ENCODE data around the gene INTS6L. TPM values are rescaled to one million over a fixed set of nuclear protein-coding genes. Genes with fewer than 3 reads are reported as not detected.

The INTS6L gene, protein sequence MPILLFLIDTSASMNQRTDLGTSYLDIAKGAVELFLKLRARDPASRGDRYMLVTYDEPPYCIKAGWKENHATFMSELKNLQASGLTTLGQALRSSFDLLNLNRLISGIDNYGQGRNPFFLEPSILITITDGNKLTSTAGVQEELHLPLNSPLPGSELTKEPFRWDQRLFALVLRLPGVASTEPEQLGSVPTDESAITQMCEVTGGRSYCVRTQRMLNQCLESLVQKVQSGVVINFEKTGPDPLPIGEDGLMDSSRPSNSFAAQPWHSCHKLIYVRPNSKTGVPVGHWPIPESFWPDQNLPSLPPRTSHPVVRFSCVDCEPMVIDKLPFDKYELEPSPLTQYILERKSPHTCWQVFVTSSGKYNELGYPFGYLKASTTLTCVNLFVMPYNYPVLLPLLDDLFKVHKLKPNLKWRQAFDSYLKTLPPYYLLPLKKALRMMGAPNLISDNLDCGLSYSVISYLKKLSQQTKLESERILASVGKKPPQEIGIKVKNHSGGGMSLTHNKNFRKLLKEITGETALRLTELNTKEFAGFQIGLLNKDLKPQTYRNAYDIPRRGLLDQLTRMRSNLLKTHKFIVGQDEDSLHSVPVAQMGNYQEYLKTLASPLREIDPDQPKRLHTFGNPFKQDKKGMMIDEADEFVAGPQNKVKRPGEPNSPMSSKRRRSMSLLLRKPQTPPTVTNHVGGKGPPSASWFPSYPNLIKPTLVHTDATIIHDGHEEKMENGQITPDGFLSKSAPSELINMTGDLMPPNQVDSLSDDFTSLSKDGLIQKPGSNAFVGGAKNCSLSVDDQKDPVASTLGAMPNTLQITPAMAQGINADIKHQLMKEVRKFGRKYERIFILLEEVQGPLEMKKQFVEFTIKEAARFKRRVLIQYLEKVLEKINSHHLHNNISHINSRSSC
- total RNA-seq: 10.5 TPM

DNA sequence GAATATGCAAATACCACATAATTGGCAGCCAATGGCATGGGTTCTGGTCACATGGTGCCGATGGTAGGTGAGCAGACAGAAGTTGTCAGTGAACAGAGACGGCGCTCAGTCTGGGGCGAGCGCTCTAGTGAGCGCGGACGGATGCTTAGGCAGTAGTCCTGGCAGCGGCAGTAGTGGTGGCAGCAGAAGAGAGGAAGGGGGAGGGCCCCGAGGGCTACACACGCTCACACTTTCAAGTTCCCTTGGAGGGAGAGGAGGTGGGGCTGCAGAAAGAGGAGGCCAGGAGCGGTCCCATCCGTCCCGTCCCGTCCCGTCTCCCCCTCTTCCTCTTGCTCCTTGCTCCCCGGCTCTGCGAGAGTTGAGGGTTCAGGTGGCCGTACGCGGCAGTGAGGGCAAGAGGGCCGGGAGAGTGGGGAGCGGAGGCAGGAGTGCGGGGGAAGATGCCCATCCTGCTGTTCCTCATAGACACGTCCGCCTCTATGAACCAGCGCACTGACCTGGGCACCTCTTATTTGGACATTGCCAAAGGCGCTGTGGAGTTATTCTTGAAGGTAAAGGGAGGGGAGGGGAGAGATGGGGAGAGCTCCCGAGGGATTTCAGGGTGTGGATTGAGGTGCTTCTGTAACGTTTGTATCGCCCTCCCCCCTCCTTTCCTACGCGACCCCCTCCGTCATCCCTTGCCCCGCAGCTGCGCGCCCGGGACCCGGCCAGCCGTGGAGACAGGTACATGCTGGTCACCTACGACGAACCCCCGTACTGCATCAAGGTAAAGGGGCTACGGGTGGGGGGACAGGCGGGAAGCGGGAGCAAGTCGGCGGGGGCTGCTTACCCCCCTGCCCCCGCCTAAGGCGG lies at the start of gene INTS6L:
INTS6L (plus strand) TSS at position 108 of the 852 bp plus-strand sequence; CDS start at position 441, 333 bp downstream.
- peak; percentile 91 for DNase-seq (ENCODE audit: low spot score)

DNA sequence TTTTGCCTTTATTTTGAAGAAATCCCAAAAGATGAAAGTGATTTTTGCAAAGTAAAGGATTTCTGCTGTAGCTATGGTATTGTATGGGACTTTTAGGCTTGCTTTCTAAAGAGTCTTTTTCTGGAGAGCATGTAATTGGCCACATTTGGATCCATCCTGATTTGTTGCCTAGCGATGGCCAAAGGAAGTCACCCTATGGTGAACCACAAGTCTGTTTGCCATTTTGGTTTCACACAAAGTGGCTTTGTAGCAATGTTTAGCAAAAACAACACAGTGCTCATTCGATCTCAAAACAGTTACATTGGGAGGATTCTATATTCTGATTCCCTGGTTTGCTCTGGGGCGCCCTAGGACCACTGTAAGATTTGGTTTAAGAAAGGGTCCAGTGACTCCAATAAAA lies 44.1 kb upstream of the INTS6L start:
- DNase-seq (ENCODE audit: low spot score): no peak

DNA sequence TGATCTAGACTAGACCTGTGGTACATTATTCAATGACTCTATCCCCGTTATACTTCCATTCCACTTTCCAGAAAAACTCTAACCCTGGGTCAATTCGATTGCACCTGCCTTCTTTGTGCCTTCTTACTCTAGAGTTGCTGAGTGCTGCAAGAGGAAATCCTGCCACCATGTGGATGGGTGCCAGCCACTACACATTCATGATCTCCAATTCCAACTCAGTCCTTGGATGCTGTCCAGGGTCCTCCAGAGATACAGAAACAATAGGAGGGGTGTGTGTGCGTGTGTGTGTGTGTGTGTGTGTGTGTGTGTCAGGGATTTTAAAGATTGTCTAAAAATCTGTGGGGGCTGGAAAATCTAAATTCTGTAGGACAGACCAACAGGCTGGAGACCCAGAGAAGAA lies 42.9 kb upstream of the INTS6L start:
- peak; percentile 80 for DNase-seq (ENCODE audit: low spot score)

DNA sequence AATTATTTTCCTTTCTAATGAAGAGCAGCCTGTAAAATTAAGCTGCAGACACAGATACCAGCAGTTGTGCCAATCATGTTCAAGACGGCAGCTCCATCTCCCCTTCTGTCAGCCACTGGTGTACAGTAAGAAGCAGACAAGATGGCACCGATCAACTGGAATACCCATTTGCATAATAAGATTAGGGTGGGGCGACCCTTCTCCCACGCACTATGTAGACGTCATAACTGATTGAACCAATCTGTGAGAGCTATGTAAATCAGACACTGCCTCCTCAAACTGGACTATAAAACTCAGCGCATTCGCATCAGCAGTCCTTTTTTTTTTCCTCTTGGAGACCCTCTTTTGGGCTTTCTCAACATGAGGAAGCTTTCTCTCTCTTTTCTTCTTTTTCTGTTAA lies 40.4 kb upstream of the INTS6L start:
- DNase-seq (ENCODE audit: low spot score): no peak

DNA sequence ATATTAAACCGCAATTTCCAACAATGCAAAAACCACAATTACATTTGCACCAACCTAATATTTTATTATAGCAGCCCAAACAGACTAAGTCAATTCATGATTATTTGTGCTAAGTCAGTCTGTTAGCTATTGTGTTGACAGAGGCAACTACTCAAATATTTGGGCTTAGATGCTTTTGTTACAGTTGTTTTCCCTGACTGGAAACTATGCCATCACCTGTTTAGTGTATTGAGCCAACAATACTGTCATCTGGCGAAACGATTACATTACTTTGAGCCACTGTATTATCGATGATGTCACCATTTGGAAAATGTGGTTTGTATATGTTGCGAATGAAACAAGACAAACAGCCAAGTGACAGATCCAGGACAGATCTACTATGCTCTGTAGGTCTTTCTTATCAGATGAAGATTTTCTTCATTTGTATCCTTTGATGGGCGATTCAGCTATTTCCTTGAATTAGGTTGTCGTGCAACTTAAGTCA lies 38.7 kb upstream of the INTS6L start:
- no peak for DNase-seq (ENCODE audit: low spot score)

DNA sequence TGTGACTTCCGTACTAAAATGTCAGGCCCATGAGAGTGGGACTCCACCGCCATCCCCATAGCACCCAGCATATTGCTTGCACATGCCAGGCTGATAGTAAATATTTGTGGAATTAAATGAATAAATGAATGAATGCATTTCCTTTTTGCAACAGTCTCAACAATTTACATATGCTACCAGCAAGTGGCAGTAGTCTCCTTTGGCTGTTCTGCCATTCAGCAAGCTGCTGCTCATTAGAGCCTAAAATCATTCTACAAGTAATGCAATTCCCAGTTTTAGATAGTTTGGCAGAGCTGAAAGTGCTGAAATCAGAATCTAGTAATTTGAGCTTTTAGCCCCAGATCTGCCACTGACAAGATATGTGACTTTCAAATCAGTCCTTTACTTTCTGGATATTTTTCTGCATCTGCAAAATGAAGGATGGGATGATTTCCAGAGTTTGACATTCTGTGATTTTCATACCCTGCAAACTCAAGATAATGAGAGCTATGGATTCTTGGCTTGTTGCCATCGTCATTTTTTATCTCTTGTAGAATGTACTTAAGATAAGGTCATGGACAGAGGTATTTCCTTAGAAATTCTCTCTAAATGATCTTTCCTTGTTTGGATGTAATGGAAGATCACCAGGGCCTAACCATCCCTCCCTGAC lies 35.7 kb upstream of the INTS6L start:
- peak; percentile 20 for DNase-seq (ENCODE audit: low spot score)

DNA sequence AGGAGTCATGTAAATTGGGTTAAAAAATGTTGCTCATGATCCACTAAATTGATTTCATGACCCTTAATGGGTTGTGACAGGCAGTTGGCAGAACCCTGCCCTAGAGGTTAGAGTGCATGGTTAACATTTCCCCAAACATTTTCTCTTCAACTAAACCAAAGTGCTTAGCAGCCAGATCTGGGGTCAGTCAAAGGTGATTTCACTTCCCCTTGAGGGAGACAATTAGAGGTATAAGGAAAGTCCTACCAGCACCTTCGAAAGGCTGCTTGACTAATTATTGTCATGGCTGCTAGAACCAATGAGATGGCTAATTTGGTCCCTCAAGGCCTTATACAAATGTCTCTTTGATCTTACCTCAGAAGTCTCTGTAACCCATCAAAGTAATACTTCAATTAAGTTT lies 30.9 kb upstream of the INTS6L start:
- DNase-seq (ENCODE audit: low spot score): no peak

DNA sequence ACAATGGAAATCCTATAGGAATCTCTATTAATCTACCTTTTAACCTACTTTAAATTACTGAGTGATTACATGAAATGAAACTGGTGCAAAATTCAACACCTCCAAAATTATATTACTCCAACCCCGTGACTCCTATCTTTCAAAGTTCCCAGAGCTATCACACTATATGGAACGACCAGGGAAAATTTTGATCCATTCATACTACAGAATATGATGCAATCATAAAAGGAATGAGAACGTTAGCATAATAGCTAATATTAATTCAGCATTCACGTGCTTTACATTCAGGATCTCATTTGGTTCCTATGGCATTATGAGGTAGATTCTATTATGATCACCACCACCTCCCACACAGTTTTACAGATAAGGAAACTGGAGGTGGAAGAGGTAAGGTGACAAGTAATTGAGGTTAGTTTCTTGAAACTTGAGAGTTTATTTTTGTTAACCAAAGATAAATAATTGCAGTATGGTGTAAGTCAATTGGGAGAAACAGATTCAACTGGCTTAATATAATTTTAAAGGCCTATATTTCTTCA lies 29.4 kb upstream of the INTS6L start:
- no peak for DNase-seq (ENCODE audit: low spot score)

DNA sequence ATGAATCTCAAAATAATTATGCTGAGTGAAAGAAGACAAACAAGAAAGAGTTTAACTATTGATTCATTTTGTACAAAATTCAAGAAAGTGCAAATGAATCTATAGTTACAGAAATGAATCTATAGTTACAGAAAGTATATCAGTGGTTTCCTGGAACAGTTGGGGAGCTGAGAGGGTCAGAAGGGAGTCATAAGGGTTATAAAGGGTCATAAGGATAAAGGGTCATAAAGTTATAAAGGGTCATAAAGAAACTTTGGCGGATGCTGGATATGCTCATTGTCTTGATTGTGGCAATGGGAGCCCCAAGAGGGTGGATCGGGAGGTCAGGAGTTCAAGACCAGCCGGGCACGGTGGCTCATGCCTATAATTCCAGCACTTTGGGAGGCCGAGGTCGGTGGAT lies 26.0 kb upstream of the INTS6L start:
- no peak for DNase-seq (ENCODE audit: low spot score)

DNA sequence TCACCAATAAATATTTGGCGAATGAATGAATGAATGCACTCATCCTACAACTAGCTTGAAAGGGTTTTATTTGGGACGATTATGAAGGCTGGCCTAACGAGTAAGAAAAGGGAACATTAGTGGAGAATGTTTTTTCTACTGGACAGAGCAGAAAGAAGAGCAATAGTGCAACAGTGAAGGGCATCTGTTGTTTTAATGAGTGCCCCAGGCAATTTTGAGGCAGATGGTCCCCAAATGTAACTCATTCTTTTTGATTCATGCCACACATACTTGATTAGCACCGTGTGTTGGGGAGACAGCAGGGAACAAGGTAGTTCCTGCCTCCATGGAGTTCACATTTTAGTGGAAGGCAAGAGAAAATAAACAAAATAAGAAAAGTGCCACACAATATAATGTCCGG lies 22.7 kb upstream of the INTS6L start:
- DNase-seq (ENCODE audit: low spot score): no peak

DNA sequence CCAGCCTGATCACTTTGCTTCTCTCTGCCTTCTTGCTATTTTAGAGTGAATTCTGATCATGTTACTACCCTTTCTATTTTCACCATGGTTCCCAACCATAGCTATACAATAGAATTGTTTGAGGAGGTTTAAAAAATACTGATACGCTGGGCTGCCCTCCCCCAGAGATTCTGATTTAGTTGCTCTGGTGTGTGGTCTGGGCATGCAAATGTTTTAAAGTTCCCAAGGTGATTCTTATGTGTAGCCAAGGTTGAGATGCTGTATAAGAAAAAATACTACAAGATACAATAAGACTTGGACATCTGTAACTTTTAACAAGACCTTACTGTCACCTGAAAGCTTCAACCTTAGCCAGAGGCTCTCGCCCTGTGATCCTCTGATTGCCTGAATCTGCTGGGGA lies 22.2 kb upstream of the INTS6L start:
- no peak for DNase-seq (ENCODE audit: low spot score)

DNA sequence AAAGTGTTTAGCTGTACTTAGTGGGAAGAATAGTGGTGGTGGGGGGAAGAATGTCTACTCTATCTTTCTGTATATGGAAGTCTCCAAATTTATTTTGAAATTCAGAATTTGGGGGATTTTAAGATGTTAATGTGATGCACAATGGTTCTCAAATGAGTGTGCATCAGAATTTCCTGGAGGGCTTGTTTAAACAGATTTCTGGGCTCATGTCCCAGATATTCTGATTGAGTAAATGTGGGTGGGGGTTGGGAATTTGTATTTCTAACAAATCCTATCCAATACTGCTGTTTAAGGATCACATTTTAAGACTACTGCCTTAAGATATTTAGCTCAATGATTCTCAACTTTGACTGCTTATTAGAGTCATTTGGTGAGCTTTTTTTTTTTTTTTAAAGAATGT lies 15.1 kb upstream of the INTS6L start:
- DNase-seq (ENCODE audit: low spot score): no peak

DNA sequence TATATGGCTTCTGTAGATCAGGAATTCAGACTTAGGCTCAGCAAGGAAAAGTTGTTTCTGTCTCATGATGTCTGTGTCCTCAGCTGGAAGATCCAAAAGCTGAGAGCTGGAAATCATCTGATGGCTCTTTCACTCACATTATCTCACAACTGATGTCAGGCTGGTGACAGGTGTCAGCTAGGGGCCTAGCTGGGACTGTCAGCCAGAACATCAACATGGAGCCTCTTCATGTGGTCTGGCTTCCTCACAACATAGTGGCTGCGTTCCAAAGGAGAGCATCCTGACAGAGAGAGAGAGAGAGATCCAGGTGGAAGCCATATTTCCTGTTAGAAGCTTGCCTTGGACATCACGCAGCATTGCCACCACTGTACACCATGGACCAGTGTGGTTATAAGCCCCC lies 10.6 kb upstream of the INTS6L start:
- DNase-seq (ENCODE audit: low spot score): no peak

DNA sequence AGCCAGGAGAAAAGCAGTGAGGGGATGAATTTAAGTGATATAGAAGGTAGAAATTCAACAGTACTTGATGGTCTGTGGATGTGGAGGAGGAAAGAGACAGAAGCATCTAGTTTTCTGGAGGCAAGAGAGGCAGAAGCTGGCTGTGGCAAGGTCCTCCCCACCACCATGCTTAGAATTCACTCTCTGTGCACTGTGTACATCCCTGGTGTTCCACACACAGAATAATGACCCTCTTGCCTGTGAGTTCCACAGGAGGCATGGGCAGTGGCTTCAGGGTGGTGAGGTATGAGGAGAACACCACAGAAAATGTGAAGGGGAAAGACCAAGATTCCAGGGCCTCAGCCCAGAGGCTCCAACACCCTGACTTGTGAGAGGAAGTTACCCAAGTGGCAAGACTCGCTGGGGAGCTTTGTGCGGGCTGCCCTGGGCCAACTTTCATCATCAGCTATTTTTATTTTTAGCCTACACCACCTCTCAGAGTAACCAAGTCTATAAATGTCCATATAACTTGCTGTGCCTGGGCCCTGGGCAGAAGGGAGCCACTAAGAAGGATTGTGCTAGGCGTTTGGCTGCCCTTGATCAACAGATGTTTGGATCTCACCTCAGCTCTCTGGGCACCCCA lies 7.8 kb upstream of the INTS6L start:
- DNase-seq (ENCODE audit: low spot score): no peak

DNA sequence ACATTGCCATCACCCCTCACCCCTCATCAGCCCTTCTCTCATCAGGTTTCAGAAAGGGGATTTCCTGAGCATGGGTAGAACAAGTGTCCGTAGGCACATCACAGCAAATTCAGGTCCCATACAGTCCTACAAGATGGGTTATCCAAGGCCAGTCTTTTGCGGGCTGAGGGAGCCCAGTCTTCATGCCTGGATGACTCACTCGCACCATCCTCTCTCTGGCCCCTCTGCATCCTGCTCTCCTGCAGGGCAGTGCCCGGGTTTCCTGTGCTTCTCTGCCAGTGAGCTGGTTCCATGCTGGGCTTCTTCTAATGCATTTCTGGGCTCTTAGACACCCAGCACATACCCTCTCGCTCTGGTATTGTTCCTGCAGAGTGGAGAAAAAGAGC lies 7.3 kb upstream of the INTS6L start:
- DNase-seq (ENCODE audit: low spot score): no peak

DNA sequence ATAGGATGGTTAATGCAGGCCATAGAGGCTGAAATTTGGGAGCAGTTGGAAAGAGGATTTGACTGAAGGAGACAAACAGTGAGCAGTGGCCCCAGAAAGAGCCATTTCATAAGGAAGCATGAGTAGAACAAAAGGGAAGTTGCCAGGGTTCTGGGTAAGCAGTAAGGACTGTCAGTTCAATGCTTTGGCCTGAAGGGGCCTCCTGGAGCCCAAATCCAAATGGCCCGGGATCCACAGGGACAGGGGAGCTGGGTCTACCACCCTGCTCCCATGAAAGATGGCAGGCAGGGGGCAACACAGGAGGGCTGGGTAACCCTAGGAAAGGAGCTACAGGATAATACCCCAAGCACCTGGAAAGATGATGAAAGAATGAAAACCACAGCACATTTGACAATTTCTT lies 4.1 kb upstream of the INTS6L start:
- no peak for DNase-seq (ENCODE audit: low spot score)

DNA sequence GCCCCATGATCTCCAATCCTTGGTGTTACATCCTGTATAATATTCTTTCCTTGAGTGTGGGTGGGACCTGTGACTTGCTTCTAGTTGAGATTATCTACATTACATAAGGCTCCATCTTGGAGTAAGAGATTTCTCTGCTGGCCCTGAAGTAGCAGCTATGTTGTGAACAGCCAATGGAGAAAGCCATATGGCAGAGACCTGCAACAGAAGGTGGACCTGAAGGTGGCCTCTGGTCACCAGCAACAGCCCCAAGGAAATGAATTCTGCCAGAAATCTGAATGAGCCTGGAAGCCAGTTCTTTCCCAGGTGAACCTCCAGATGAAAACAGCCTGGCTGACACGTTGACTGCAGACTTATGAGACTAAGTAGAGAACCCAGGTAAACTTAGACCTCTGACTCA lies 2.3 kb upstream of the INTS6L start:
- DNase-seq (ENCODE audit: low spot score): no peak

DNA sequence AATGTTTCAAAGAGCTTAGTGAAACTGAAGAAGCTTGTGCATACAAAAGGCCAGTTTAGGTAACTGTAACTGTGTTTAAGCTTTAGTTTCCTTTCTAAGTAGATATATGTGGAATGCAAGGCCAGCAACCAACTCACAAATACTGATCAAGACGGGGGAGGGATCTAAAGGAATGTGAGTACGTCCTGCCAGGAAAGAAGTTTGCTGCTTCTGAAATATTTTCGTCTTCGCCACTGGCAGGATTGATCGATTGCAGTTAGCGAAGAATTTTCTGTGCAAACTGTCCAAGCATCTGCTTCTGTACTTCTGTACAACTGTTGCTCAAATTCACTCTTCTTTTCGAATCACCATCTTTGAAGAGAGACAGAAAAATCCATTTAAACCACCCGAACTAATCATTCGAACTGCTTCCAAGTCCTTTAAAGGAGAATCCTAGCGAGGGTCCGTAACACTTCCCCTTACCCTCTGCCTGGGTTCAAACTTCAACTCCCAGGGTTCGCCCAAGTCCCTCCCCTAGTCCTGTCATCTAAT lies 373 bp upstream of the INTS6L start:
- peak; percentile 11 for DNase-seq (ENCODE audit: low spot score)

DNA sequence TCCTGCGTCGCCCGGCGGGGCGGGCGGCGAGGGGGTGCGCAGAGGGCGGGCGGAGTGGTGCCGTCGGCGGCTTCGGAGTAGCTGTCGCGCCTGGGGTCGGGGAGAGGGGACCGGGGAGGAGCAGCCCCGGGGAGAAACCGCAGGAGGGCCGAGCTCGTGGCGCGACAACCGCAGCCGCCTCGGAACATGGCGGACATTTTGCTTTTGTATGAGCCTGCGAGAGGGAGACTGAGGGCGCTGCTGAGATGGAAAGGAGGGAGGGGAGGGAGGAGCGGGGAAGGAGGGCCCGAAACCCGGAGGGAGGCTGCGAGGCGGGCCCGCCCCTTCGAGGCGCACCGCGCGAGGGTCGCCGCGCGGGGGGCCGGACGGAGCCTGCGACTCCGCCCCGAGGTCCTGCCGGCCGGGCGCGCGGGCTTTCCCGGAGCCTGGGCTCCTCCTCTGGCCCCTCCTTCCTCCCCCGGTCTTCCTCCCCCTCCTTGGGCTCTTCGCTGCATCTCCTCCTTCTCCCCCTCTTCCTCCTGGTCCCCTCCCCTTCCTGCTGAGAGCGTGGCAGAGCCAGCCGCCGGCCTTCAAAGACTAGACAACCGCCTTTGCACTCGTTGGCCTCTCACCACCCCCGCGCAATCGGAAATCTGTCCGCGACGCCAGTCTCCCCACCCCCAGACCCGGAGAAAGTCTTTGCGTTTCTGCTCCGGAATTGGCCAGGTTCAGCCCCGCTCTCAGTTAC lies 1.1 kb downstream of the INTS6L start:
- peak; percentile 87 for DNase-seq (ENCODE audit: low spot score)

DNA sequence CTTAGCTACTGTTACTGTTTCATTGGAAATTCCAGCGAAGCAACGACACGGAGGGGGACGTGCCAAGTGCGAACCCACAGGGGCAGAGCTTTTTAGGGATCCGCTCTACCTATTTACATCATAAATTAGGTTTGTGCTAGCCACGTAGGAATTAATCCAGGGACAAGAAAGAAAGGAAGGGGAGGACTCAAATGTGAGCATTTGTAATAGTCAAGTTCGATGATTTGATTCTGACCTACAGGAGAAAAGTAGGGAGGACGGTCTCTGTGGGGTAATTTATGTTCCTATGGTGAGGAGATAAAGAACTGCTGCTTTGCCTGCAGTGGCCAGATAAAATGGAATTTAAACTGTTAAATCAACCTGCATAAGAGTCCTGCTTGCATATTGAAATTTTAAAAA lies 1.7 kb downstream of the INTS6L start:
- no peak for DNase-seq (ENCODE audit: low spot score)

Data from mucosa of gallbladder (tissue), 1 donor.